ENCODE data around the gene YJEFN3. TPM values are rescaled to one million over a fixed set of nuclear protein-coding genes. Genes with fewer than 3 reads are reported as not detected.

The YJEFN3 gene
- polyA plus RNA-seq, 4 donors = 4.9 to 13.0 (median 6.8) TPM

DNA sequence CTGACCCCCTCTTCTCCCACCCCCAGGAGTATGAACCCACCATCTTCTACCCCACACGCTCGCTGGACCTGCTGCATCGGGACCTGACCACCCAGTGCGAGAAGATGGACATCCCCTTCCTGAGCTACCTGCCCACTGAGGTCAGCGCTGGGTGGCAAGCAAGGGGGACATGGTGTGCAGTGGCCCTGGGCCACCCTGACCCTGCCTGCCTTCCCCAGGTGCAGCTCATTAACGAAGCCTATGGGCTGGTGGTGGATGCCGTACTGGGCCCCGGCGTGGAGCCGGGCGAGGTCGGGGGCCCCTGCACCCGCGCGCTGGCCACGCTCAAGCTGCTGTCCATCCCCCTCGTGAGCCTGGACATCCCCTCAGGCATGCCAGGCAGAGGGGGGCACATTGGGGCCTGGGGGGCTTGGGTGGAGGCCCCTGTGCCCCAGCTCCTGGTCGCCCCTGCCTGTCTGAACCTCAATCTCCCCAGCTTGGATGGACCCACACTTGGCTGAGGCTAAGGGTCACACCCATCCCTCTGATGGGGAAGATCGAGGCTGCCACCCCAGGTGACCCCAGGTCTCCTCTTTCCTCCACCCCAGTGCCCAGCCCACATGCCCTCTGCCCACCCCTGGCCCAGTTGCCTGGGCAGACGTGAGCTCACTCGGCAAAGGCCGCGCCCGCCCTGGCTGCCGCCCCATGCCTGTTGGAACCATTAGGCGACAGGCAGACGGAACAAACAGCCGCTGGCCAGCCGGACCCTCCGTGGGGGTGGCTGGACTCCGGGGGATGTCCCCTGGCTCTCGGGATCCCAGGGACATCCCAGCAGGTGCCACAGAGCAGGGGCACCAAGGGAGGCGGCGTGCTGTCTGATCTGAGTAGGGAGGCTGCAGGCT is 6.8 kb downstream of the YJEFN3 start:
- no peak for DNase-seq (ENCODE audit: low read depth in 4 of 4, low spot score in 3 of 4)

DNA sequence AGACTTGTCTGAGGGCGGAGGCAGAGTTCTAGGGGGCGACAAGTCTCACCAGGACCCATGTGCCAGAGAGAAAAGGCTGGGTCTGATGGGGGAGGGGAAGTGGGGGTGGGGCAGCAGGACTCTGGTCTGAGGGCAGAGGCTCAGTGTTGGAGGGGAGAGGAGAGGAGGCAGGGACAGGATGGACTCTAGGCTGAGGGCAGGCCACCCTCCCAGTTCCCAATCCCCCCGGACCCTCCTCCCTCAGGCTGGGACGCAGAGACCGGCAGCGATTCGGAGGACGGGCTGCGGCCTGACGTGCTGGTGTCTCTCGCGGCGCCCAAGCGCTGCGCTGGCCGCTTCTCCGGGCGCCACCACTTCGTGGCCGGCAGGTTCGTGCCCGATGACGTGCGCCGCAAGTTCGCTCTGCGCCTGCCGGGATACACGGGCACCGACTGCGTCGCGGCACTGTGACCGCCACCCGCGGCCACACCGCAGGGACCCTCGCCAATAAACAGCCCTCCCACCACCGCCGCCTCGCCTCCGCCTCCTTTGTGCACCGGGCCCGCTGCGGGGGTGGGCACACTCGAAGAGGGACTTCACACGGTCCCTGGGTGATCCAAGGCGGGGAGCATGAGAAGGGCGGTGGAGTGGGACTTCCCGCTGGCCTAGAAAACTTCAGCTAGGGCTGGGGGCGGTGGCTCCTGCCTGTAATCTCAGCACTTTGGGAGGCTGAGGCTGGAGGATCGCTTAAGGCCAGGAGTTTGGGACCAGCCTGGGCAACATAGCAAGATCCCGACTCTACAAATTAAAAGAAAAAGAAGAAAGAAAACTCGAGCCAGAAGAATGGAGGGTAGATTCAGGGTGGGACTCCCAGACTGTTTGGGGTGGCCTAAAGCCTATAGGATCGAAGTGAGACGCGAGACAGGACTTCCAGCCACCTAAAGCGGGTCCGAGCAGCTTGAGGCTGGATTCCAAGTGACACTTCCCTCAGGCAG is 8.7 kb downstream of the YJEFN3 start:
- DNase-seq (ENCODE audit: low read depth in 4 of 4, low spot score in 3 of 4) = no peak

DNA sequence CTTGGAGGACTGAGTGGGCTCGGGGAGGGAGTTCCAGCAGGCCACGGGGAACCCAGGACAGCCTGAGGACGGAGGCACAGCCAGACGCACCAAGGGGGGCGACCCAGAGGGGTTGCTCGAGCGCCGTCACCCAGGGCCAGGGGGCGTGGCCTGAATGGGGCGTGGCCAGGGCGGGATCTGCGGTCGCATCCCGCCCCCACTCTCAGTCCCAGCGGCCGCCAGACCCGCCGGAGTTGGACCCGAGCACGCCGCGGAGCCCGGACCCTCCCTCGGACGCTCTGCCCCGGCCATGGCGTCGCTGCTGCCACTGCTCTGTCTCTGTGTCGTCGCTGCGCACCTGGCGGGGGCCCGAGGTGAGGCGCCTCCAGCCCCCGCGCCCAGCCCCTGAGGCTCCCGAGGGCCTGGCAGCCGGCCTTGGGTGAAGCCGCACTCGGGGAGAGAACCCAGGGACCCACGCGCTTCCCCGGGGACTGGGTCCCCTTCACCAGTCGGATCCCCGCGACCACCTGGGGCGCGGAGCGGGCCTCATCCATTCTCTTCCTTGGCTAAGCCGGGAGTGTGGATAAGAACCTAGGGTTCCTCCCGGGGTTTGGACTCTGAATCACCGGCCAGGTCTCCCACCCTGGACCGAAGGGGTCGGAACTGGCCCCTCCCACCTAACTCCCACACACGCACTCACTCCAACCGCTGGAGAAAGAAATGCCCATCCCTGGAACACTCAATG is 9.5 kb downstream of the YJEFN3 start, which contains the start of gene CILP2:
CILP2 (plus strand) TSS at position 205 of the 724 bp plus-strand sequence; CDS start at position 290, 85 bp downstream.
- no peak for DNase-seq (ENCODE audit: low read depth in 4 of 4, low spot score in 3 of 4)

DNA sequence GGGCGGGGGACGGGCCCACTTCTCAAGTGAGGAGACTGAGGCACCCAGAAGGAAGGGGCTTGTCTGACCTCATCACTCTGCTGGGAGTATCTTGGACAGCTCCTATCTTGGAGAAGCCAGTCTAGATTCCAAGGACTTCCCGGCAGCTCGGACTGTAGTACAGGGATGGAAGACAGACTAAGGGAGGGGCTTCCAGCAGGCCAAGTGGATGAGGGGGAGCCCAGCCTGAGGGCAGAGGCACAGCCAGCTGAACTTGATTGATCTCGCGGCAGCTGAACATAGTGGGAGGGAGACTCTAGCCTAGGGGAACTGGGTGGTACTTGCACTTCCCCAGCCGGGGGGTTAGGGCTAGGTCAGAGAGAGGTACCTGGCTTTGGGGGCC is 10.1 kb downstream of the YJEFN3 start:
- DNase-seq (ENCODE audit: low read depth in 4 of 4, low spot score in 3 of 4) = no peak

DNA sequence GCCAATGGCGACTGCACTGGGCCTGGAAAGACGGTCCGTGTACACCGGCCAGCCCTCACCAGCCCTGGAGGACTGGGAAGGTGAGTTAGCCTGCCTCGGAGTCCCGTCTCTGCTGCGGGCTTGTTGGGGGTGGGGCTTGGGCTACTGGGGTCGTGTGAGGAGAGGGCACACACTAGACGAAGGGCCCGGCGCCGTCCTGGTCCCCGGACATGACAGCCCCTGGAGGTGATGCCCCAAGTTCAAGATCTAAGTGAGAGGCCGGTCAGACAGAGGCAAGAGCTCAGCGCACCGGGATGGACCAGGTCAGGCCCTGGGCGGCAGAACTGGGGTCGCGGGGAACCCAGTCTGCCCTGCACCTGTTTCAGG is 11.0 kb downstream of the YJEFN3 start:
- no peak for DNase-seq (ENCODE audit: low read depth in 4 of 4, low spot score in 3 of 4)

DNA sequence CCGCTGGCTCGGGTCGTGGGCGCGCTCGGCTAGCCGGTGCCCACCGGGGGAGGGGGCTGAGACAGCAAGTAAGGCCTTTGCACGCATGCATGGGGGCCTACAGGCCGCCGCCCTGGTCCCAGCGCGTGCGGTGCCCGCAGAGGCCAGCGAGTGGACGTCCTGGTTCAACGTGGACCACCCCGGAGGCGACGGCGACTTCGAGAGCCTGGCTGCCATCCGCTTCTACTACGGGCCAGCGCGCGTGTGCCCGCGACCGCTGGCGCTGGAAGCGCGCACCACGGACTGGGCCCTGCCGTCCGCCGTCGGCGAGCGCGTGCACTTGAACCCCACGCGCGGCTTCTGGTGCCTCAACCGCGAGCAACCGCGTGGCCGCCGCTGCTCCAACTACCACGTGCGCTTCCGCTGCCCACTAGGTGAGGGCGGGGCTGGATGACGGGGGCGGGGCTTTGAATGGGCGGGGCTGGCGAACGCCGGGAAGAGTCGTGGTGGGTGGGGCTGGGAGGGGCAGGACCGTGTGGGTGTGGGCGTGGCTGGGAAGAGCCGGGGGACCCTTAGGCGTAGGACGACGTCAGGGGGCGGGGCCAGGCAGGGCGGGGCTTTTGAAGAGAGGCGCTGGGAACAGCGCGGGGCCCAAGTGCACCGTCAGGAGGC is 11.5 kb downstream of the YJEFN3 start:
- no peak for DNase-seq (ENCODE audit: low read depth in 4 of 4, low spot score in 3 of 4)

DNA sequence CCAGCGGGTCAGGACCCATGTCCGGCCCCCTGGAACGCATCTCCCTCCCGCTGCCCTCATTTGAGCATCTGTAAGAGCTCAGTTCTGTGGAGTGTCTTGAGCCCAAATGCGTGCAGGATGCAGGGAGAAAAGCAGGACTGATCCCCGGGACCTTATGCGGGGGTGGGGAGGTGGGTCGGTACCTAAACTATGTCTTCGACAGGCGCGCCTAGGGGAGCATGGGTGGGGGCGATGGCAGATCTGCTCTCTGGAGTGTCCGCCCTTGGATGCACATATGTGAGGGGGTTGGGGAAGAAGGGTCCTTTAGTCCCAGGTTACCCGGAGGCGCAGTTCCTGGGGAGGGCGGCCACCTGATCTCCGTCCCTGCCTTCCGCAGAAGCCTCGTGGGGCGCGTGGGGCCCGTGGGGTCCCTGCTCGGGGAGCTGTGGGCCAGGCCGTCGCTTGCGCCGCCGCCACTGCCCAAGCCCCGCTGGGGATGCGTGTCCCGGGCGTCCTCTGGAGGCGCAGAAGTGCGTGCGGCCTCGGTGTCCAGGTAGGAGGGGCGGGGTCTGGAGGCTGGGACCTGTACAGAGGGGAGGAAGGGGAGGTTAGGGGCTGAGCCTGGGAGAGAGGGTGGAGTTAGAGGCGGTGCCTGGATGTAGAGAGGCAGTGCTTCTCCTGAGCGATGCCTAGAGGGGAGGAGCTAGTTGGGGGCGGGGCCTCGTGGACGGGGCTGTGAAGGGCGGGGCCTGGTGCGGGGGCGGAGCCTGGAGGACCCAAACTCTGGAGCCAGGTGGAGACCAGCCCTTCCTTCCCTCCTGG is 12.2 kb downstream of the YJEFN3 start:
- DNase-seq (ENCODE audit: low read depth in 4 of 4, low spot score in 3 of 4) = no peak

DNA sequence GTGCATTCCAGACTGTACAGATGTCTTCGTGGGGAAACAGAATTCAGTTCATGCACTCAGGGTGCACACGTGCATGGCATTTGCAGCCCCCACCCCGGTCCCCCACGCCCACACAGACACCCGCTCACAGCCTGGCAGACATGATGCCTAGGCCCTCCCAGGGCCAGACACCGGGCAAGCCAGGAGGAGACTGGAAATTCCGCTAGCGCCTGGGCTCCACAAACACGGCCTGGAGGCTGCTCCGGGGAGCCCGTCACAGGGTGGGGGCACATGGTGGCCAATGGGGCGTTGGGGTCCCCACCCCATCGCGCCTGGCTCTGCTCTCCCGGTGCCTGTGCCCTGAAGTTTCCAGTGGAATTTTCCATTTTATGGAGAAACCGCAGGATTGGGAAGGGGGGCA is 12.9 kb downstream of the YJEFN3 start:
- no peak for DNase-seq (ENCODE audit: low read depth in 4 of 4, low spot score in 3 of 4)

DNA sequence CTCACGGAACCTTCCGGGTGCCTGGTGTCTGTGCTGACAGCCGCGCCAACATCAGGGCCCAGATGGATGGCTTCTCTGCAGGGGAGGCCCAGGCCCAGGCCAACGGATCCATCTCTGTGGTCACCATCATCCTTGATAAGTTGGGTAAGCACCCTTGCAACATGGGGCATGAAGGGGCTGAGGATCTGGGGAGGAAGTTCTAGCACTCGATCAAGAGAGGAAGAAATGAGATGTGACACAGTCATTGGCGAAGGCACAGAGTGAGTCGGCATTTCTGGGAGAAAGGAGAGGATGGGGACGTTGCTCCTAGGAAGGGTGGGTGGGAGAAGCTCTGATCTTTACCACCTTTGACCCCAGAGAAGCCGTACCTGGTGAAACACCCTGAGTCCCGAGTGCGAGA is 13.8 kb downstream of the YJEFN3 start:
- no peak for DNase-seq (ENCODE audit: low read depth in 4 of 4, low spot score in 3 of 4)

DNA sequence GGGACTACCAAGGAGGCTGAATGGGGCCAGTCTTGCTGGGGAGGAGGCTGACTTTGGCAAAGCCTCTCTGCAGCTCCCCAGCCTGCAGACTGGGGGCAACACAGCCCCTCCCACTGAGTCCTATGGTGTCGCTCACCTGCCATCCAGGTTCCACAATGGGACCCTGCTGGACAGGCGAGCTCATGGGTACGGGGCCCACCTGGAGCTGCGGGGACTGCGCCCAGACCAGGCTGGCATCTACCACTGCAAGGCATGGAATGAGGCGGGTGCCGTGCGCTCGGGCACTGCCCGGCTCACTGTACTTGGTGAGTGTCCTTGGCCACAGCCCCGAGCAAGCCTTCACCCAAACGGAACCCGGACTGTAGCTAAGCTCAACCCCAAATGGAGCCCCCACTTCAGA is 14.4 kb downstream of the YJEFN3 start:
- DNase-seq (ENCODE audit: low read depth in 4 of 4, low spot score in 3 of 4) = no peak

DNA sequence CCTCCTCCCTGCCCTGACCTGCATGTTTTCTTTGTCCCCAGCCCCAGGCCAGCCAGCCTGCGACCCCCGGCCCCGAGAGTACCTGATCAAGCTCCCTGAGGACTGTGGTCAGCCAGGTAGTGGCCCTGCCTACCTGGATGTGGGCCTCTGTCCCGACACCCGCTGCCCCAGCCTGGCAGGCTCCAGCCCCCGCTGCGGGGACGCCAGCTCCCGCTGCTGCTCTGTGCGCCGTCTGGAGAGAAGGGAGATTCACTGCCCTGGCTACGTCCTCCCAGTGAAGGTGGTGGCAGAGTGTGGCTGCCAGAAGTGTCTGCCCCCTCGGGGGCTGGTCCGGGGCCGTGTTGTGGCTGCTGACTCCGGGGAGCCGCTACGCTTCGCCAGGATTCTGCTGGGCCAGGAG is 14.9 kb downstream of the YJEFN3 start:
- no peak for DNase-seq (ENCODE audit: low read depth in 4 of 4, low spot score in 3 of 4)

DNA sequence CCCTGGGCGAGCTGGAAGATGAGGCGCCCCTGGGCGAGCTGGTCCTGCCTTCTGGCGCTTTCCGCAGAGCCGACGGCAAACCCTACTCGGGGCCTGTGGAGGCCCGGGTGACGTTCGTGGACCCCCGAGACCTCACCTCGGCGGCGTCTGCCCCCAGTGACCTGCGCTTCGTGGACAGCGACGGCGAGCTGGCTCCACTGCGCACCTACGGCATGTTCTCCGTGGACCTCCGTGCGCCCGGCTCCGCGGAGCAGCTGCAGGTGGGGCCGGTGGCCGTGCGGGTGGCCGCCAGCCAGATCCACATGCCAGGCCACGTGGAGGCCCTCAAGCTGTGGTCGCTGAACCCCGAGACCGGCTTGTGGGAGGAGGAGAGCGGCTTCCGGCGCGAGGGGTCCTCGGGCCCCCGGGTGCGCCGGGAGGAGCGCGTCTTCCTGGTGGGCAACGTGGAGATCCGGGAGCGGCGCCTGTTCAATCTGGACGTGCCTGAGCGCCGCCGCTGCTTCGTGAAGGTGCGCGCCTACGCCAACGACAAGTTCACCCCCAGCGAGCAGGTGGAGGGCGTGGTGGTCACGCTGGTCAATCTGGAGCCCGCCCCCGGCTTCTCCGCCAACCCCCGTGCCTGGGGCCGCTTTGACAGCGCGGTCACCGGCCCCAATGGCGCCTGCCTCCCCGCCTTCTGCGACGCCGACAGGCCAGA is 15.7 kb downstream of the YJEFN3 start:
- no peak for DNase-seq (ENCODE audit: low read depth in 4 of 4, low spot score in 3 of 4)

DNA sequence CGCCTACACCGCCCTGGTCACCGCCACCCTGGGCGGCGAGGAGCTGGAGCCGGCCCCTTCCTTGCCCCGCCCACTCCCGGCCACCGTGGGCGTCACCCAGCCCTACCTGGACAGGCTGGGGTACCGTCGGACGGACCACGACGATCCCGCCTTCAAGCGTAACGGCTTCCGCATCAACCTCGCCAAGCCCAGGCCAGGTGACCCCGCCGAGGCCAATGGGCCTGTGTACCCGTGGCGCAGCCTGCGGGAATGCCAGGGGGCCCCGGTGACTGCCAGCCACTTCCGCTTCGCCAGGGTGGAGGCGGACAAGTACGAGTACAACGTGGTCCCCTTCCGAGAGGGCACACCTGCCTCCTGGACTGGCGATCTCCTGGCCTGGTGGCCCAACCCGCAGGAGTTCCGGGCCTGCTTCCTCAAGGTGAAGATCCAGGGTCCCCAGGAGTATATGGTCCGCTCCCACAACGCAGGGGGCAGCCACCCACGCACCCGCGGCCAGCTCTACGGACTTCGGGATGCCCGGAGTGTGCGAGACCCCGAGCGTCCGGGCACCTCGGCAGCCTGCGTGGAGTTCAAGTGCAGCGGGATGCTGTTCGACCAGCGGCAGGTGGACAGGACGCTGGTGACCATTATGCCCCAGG is 16.4 kb downstream of the YJEFN3 start:
- no peak for DNase-seq (ENCODE audit: low read depth in 4 of 4, low spot score in 3 of 4)

DNA sequence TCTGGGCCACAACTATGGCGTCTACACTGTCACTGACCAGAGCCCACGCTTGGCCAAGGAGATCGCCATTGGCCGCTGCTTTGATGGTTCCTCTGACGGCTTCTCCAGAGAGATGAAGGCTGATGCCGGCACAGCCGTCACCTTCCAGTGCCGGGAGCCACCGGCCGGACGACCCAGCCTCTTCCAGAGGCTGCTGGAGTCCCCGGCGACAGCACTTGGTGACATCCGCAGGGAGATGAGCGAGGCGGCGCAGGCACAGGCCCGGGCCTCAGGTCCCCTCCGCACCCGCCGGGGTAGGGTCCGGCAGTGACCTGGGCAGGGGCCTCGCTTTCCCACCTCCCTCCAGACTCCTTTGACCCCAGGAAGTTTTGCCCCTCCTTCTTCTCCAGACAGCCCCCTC is 17.0 kb downstream of the YJEFN3 start:
- no peak for DNase-seq (ENCODE audit: low read depth in 4 of 4, low spot score in 3 of 4)

DNA sequence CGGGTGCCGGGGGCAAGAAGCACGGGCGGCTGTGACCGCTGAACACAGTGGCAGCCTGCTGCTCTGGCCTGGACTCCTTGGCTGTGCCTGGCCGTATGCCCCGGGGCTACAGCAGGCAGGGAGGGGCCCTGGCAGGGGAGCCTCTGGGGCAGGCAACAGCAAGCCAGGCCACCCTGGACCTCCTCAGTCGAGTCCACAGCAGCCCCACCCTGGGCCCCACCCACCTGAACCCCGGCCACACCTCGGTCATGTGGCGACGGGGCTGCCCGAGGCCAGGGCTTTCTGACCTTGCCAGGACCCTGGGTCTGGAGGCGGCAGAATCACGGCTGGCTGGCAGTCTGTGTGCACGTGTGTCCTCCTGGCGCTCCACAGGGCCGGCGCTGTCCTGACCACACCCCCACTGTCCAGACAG is 18.0 kb downstream of the YJEFN3 start:
- DNase-seq (ENCODE audit: low read depth in 4 of 4, low spot score in 3 of 4) = no peak

DNA sequence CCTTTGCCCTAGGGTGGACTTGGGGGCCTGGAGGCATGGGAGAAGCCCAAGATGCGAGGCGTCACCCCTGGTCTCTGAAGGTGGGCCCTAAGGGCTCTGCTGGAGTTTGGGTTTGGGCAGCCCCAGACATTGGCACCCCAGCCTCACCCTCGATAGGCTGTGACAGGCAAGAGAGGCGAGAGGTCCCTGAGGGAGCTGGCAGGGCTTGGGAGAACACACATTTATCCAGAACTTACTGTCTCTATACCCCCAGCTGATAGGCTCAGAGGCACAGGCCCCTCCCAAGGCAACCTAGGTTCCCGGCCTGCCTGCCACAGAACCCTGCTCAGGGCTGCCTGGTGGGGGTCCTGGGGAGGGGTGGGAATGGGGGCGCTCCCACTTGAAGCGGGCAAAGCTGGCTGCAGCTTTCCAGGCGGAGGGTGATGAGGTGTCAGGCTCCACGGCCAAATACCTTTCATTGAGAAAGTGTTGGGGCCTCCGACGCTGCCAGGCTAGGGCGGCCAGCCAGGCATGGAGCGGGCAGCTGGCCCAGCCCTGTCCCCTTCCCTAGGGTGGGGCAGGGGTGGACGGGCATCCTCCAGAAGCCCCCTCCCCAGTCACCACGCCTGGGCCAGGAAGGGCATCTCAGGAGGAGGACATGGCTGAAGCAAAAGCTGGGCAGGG is 19.1 kb downstream of the YJEFN3 start:
- DNase-seq (ENCODE audit: low read depth in 4 of 4, low spot score in 3 of 4) = no peak

DNA sequence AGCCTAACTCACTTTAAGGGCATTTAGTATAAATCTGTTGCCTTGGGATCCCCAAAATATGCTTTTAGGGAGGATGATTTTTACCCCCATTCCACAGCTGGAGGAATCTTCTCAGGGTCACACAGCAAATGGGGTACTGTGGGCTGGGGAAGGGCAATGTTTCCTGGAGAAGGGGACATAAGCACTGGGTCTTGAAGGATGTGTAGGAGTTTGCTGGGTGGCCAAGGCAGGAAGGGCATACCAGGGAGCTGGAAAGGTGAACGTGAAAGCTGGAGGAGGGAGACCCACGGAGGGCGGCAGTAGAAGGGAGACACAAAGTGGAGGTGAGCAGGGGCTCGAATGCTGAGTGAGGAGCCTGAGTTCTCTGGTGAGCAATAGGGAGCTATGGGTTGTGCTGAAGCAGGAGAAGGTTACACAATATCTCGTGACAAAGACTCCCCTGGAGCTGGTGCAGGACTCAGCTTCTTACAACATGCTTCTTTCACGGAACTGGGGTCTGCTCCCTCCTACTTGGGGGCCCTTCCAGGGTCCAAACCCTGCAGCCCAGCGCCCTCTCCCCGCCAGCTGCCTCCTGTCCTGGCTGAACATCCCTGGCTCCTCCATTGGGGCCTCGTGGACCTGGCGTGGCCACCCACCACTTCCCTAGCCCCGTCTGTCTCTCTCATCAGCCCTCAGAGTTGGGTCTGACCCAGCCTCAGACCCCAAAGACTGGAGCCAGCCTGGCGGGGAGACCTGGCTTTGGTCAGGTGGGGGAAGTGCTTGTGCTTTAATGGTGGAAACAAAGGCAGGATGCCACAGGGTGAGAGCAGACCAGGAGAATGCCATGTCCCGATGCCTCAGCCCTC is 20.4 kb downstream of the YJEFN3 start:
- no peak for DNase-seq (ENCODE audit: low read depth in 4 of 4, low spot score in 3 of 4)

Measured in left renal pelvis (tissue), 4 donors.